Hematopoietic multipotent progenitor cell treated with erythropoietin and hydrocortisone succinate and interleukin-3 and kit ligand, for 15 days (in vitro differentiated cells): ENCODE results near the gene PWP1.

Experiments
- DNase-seq: peaks from one replicate; pipeline ENCODE4 v3.0.0-alpha.2; 2015; ENCODE audit warnings: low spot score

The PWP1 gene

DNA sequence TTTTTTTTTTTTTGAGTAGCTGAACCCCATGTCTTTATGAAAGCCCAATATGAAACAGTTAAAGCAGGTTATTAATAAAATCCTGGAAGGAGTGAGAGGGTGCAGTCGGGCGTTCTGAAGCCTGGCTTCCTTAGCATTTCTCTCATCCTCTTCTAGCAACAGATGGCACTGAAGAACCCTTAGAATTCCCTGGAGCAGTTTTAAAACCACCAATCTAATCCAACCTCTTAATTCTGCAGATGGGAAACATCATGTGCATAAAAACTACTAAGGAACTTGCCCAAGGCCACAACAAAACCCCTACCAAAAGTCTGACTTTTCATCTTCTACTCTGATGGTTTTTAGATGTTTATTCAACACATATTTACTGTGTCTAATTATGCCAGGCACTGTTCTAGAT is 50.2 kb downstream of the PWP1 start:
- no peak for DNase-seq

DNA sequence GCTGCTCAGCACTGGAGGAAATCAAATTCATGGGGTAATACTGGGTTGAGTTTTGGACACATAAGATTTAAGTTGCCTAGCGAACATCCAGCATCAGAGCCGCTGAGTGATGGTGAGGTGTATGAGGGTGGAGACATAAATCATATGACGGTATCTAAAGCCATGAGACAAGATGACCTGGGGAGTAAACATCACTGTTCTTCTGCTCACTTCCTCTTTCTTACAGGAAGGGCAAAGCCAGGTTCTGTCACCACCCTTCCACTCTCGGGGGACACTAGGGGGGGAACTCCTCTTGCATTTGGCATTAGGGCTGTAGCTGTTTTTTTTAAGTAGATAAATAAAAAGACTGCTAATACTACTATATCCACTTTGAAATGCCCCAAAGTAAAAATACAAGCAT is 51.3 kb downstream of the PWP1 start:
- no peak for DNase-seq

DNA sequence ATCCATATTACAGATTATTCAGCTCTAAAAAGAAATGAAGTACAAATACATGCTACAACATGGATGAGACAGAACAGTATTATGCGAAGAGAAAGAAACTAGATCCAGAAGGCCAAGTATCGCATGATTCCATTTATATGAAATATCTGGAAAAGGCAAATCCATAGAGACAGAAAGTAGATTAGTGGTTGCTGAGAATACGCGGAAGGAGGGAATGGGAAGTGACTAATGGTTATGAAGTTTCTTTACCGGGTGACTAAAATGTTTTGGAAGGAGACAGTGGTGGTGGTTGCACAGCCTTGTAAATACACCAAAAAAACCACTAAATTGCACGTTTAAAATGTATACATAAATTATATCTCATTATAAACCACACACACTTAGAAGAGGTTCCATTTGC is 62.9 kb downstream of the PWP1 start:
- DNase-seq, result no peak

DNA sequence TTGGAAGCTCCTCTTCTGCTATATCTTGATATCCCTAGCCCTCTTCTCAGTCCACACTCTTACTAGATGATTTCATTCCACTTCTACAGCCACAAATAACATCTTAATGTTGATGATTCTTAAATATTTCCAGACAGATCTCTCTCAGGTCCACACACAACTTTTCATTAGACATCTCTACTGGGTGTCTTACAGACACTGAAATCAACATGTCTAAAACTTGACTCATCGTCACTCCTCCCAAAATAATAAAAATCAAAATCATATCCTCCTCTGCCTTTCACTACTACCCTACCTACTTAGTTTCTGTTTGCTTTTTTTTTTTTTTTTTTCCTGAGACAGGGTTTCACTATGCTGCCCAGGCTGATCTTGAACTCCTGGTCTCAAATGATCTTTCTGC is 63.5 kb downstream of the PWP1 start:
- DNase-seq, result no peak

DNA sequence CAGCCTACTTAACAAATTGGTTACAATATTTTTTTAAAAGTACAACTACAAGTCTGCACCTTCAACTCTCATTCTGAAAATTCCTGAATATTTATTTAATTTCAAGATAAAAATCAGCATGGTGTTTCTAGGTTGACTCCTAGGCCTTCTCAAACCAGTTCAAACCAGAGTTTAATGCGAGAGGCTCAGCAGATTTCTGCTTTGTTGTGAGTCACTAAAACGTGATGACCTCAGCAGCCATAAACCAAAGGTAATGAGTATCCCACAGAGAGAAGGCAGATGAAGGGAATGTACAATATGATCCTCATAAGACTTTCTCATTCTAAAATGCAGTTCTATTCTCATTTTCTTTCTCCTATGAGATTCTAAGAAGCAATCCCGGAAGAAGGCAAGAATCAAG is 73.8 kb downstream of the PWP1 start:
- DNase-seq, result peak; percentile 11

DNA sequence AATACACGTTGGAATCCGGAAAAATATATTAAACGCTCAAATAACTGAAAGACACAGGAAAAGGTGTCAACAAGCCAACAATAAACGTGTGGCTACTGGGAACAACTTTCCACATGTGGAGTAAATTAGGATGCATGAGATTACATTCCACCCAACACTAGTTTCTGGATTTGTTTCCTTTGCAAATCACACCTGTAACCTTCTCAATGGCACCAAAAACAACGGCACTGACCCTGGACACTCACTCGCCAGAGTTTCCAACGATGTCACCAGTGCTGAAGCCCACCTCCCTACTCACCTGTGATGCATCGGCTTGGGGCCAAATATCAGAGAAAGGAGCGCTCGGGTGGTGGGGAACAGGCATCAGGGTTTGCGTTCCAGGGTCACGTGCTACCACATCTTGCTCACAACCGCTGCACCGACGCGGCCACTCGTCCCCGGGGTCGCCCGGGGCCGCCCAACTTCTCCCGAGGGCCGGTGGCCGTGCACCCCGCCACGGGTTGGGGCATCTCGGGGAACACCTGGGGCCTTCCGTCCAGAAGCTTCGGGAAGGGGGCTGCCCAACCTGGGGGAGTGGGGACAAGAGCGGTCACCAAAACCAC is 74.7 kb downstream of the PWP1 start:
- peak; percentile 7 for DNase-seq

DNA sequence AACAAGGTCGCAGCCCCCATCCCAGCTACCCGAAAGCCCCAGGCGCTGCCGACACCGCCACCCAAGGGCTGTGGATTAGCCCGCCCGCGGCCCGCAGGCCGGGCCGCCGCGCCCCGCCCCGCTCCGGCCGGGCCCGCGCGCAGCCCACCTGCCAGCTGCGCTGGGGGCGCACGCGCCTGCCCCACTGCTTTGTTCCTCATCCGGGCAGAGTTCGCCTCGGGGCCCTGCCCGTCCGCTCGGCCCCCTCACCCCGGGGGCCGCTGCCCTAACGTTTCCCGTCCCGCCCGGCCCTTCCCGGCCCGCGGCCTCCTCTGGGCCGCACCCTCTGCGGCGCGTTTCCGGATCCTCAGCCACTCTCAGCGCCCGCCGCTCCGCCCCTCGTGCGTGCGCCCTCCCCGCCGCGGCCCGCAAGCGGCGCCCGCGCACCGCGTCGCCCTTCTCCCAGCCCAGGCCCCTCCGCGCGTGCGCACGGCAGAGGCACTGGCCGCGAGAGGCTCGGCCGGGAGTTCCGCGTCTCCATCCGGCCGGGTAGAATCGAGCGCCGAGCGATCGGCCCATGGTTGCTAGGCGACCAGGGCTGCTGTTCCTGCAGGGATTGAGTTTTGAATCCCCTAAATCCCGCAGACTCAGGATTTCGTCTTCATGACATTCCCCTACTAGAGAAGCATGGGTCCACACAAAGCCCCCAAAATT is 75.4 kb downstream of the PWP1 start, which contains the start of gene PRDM4:
TSS of gene PRDM4 (minus strand) at position 329 of the 693 bp plus-strand sequence. CDS start 622 bp downstream, outside the sequence.
- peak; percentile 88 for DNase-seq

DNA sequence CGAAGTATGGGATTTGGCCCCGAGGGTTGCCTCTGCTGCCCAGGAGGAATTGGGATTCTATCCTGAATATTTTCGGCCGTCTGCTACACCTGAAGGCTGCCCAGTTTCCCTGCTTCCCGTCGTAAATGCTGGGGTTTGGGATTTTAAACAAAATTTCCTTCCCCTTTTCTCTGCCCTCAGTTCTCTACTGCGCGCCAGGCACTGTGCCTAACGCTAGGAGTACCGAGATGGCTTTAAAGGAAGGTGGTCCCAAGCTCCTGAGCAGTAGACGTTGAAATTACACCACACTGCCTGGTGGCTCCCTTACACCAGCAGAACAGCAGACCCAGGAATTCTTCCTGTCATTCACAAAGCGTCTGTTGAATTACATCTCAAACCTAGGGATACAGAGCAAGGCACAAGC is 75.9 kb downstream of the PWP1 start:
- no peak for DNase-seq
